GM19328 (cell line): ENCODE data around the gene TBC1D3C.
"Not testable (repeated sequence)": the region's sequence is repeated elsewhere in the genome, so short reads cannot be mapped to it uniquely, and the experiment has no call there.

Experiments used
- ATAC-seq: cut with Tn5 transposase; IDR thresholded peaks from one replicate; pipeline ENCODE4 v1.9.1; 2021; ENCODE audit warnings: mild to moderate bottlenecking, moderate library complexity; ENCODE audit not compliant: unreplicated experiment

Gene TBC1D3C

GRCh38 chr17:38068534-38068933 is at the start of gene TBC1D3C:
TSS of gene TBC1D3C (minus strand) at chr17:38068634. CDS start at chr17:38067066, 1,568 bp downstream.
- ATAC-seq, result not testable (repeated sequence)

GRCh38 chr17:38099262-38099661 is 30.8 kb upstream of the TBC1D3C start:
- ATAC-seq, result not testable (repeated sequence)

DNA sequence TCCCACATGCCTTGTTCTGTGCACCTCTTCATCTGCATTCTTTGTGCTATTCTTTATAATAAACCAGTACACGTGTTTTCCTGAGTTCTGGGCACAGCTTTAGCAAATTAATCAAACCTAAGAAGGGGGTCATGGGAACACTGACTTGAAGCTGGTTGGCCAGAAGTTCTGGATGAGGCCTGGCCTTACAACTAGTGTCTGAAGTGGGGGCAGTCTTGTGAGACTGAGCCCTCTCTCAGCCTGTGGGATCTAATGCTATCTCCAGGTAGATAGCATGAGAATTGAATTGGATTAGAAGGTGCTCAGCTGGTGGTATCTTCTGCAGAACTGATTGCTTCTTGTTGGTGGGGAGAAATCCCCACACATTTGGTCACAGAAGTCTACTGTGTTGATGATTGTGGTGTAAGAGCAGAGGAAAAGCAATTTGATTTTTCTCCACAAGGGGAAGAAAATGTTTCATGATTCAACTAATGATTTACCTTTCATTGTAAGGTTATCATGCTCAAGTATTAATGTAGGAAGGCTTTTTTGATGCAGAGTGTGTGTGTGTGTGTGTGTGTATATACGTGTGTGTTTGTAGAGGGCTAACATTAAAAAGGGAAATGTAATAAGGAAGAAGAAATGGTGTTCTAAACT is 25.7 kb upstream of the TBC1D3C start:
- ATAC-seq, result not testable (repeated sequence)

DNA sequence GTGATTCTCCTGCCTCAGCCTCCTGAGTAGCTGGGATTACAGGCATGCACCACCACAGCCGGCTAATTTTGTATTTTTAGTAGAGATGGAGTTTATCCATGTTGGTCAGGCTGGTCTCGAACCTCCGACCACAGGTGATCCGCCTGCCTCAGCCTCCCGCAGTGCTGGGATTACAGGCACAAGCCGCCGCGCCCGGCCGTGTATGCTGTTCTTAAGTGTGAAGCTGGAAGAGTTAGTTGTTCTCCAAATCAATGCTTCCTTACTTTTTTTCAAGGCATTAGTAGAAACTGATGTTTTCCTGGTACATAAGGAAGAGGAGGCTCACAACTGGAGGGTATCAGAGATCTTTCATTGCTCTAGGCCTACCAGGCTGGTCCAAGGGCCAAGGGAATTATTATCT is 19.7 kb upstream of the TBC1D3C start:
- ATAC-seq, result not testable (repeated sequence)

DNA sequence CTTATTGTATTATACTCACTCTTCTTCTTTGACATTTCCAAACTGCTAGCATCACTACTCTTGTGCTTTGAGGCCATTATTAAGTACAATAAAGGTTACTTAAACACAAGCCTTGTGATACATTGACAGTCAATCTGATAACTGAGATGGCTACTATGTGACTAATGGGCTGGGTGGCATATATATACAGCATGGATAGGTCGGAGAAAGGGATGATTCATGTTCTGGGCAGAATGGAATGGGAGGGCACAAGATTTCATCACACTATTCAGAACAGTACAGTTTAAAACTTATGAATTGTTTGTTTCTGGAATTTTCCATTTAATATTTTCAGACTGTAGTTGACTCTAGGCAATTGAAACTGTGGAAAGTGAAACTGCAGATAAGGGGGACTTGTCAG is 18.9 kb upstream of the TBC1D3C start:
- ATAC-seq, result not testable (repeated sequence)
